ENCODE measurements around the gene DOCK2. TPM values are rescaled to one million over a fixed set of nuclear protein-coding genes. Genes with fewer than 3 reads are reported as not detected.

Gene DOCK2
- total RNA-seq, 1 experiment from 2014 or later: 0.20 TPM

DNA sequence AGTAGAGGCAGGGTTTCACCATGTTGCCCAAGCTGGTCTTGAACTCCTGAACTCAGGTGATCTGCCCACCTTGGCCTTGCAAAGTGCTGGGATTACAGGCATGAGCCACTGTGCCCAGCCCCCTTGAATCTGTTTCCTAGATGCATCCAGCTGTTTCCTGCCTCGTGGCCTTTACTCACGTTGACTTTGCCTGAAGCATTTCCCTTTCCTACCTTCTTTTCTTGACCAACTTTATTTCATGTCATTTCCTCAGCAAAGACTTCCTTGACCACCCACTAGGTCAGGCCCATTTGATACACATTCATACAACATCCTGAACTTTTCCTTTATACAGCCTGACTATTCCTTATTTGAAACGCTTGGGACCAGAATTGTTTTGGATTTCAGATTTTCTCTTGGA is 51.0 kb downstream of the DOCK2 start:
- H3K4me1 ChIP-seq: no peaks in the 10 kb centered on the region
- no peaks in the 10 kb centered on the region for H3K9me3 ChIP-seq (replicated peaks)
- no peak for DNase-seq
- no peaks in the 10 kb centered on the region for H3K36me3 ChIP-seq
- H3K27ac ChIP-seq: no peak overlapping the region
- no peak overlapping the region for H3K4me3 ChIP-seq
- H3K27me3 ChIP-seq: no peaks in the 10 kb centered on the region

GRCh38 chr5:169691471-169691870 is 54.4 kb downstream of the DOCK2 start:
- Histone ChIP-seq H3K9me3 (replicated peaks) (no peaks in the 10 kb centered on the region), H3K36me3 (no peaks in the 10 kb centered on the region), H3K27ac (no peak overlapping the region), H3K27me3 (no peaks in the 10 kb centered on the region), H3K4me1 (peaks cover 14% of the 10 kb centered on the region), H3K4me3 (no peak overlapping the region)
- DNase-seq: no peak

- H3K27me3 ChIP-seq: no peaks in the 10 kb centered on the region
- H3K4me1 ChIP-seq: peaks cover 36% of the 10 kb centered on the region
- no peak for DNase-seq
- no peak overlapping the region for H3K4me3 ChIP-seq
- H3K9me3 ChIP-seq (replicated peaks): no peaks in the 10 kb centered on the region
- H3K27ac ChIP-seq: no peak overlapping the region
- H3K36me3 ChIP-seq: no peaks in the 10 kb centered on the region
Measured at GRCh38 chr5:169694091-169694625, 57.1 kb downstream of the DOCK2 start.

- Histone ChIP-seq H3K36me3 (no peaks in the 10 kb centered on the region), H3K27me3 (no peaks in the 10 kb centered on the region), H3K27ac (peak overlapping the region; percentile 89), H3K9me3 (replicated peaks) (no peaks in the 10 kb centered on the region), H3K4me1 (peaks cover 36% of the 10 kb centered on the region), H3K4me3 (no peak overlapping the region)
- no peak for DNase-seq
Measured at GRCh38 chr5:169695025-169695625, 58.0 kb downstream of the DOCK2 start.

DNA sequence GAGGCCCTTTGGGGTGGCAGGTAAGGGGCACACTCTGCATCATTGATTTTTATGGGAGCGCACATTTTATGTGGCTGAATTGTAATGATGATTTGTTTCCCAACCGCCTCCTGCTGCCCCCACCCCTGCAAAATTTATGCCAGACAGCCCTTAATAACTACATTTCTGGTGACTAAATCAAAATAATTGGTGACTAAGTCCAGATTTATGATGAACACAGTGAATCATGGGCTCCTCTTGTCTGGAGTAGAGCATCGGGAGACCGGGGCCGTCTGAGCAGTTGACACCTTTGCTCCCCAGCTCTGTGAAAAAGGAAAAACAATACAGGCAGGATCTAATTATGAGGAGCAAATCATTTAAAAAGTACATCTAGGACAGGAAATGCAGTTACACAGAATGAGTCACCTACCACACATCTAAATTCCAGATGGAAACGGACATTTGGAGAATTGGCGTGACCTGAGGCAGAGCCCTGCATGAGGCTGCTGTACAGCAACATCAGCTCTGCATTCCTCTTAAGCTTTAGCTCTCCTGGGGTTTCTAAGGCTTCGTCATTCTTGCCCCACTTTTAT is 58.9 kb downstream of the DOCK2 start:
- peak overlapping the region; percentile 89 for H3K27ac ChIP-seq

DNA sequence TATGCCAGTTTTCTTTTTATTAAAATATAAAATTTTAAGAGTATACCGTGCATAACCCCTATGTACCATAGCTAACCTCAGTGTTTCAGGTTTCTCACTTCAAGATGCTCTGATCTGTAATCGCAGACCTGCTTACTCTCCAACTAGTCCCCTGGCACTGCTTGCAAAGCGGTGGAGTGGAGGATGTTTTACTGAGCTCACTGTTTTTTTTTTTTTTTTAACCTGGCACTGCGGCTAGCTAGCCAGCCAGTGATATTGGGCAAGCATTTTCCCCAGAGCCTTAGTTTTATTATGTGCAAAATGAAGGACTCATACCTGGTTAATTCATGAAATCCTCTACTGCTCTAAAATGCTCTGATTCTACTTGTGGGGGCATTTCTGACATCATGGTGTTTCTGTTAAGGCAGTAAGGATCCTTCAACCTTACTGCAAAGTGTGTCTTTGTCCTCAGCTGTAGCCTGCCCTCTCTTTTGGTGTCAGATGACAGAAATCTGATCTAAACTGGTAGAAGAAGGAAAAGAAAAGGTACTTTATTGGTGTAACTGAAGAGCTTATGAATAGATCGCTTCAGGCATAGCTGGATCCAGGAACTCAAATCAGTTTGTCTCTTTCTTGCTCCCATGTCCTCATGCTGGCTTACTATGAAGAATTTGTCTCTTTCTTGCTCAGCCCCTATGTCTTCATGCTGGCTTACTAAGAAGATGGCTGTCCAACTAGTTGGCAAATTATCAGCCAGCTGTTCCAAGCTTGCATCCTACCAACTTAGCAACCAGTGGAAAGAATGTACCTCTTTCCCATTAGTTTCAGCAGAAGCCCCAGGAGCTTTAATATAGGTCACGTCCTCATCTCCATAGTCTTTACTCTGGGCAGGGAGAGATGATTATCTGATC is 59.8 kb downstream of the DOCK2 start:
- peak overlapping the region; percentile 89 for H3K27ac ChIP-seq

More for the DNA sequence above, 58.9 kb downstream of the DOCK2 start:
- H3K9me3 ChIP-seq (replicated peaks): no peaks in the 10 kb centered on the region
- peak; percentile 76 to 79 for DNase-seq
- H3K4me3 ChIP-seq: no peak overlapping the region
- H3K36me3 ChIP-seq: no peaks in the 10 kb centered on the region
- peaks cover 36% of the 10 kb centered on the region for H3K4me1 ChIP-seq
- no peaks in the 10 kb centered on the region for H3K27me3 ChIP-seq

GRCh38 chr5:169697511-169697890 is 60.4 kb downstream of the DOCK2 start:
- Histone ChIP-seq H3K36me3 (no peaks in the 10 kb centered on the region), H3K4me3 (no peak overlapping the region), H3K9me3 (replicated peaks) (no peaks in the 10 kb centered on the region), H3K4me1 (peaks cover 36% of the 10 kb centered on the region), H3K27ac (peak overlapping the region; percentile 89), H3K27me3 (no peaks in the 10 kb centered on the region)
- DNase-seq: no peak

More for the DNA sequence above, 59.8 kb downstream of the DOCK2 start:
- Histone ChIP-seq H3K4me3 (no peak overlapping the region), H3K9me3 (replicated peaks) (no peaks in the 10 kb centered on the region), H3K4me1 (peaks cover 36% of the 10 kb centered on the region), H3K27me3 (no peaks in the 10 kb centered on the region), H3K36me3 (no peaks in the 10 kb centered on the region)
- DNase-seq: peak; percentile 44 to 70

DNA sequence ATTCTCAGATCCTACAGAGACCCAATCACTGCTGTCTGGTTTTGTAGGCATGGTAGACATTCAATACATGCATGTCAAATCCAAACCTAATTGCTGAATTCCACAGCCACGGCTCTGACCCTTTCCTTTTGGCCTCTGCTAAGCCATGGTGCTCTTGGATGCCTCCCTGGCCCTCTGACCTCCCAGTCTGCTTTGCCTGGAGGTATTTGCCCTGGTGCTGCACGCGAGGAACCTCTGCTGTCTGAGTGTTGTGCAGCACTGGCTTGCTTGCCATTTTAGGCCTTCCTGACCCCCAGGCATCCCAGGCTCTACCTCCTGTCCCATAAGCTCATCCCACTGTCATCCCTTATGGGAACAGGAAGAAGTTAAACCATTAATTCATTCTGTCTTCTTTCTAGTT is 60.9 kb downstream of the DOCK2 start:
- no peak overlapping the region for H3K4me3 ChIP-seq
- no peaks in the 10 kb centered on the region for H3K9me3 ChIP-seq (replicated peaks)
- no peak for DNase-seq
- peak overlapping the region; percentile 89 for H3K27ac ChIP-seq
- H3K36me3 ChIP-seq: no peaks in the 10 kb centered on the region
- peaks cover 39% of the 10 kb centered on the region for H3K4me1 ChIP-seq
- H3K27me3 ChIP-seq: no peaks in the 10 kb centered on the region

GRCh38 chr5:169700611-169701010 is 63.5 kb downstream of the DOCK2 start:
- H3K36me3 ChIP-seq: no peaks in the 10 kb centered on the region
- no peak overlapping the region for H3K4me3 ChIP-seq
- H3K27ac ChIP-seq: no peak overlapping the region
- no peaks in the 10 kb centered on the region for H3K27me3 ChIP-seq
- H3K9me3 ChIP-seq (replicated peaks): no peaks in the 10 kb centered on the region
- no peak for DNase-seq
- peaks cover 39% of the 10 kb centered on the region for H3K4me1 ChIP-seq

DNA sequence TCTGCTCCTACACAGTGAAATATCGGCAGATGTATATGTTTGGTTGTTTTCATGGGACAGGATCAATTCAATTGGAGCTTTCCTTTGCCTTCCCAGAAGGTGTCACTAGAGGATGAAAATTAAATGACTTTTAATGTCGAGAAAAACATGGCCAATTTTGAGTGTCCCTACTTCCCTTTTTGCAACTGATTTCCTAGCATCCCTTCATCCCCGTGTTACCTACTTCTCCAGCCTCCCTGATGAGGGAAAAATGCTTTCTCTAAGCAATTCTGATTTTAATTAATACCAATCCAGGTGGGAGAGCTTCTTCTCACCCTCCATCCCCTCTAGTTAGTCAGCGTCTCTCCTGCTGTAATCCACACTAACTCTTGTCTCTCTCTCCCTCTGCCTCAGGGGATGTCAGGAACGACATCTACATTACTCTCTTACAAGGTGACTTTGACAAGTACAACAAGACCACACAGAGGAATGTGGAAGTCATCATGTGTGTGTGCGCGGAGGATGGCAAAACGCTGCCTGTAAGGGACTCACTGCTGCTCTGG is 64.9 kb downstream of the DOCK2 start:
- Histone ChIP-seq H3K36me3 (no peaks in the 10 kb centered on the region), H3K4me1 (peaks cover 29% of the 10 kb centered on the region), H3K4me3 (no peak overlapping the region), H3K9me3 (replicated peaks) (no peaks in the 10 kb centered on the region), H3K27me3 (no peaks in the 10 kb centered on the region), H3K27ac (no peak overlapping the region)
- no peak for DNase-seq

DNA sequence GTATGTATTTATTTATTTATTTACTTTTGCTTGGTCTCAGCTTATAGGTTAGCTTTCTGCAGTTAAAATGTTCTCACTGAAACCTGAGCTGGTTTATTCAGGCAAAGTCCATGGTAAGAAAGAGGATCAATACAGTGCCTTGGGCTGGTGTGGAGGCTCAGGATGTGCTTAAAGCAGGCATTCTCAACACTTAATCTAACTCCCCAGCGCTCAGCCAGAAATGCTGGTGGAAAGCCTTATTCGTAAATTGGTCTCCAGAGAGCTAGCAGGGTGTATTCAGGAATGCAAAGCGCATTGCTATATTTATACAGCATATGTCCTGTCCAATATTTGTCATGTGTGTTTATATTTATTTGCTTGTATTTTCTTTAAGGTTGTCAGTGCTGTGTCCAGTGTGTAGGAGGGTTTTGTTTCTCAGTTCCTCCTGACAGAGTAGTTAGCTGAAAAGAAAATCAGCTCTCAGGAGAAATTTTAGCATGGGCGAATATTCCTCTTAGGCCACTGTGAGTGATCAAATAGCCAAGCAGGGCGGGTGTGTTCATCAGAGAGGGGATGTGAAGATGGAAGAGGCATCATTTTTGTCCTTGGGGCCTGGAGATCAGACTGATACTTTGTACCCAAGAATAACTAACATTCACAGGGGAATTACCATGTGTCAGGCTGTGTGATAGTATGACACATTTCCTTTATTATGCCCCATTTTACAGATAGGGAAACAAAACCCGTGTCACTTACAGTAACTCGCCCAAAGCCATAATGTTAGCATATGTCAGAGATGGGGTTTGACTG is 65.8 kb downstream of the DOCK2 start:
- no peak for DNase-seq
- H3K36me3 ChIP-seq: no peaks in the 10 kb centered on the region
- no peak overlapping the region for H3K27ac ChIP-seq
- no peaks in the 10 kb centered on the region for H3K9me3 ChIP-seq (replicated peaks)
- H3K27me3 ChIP-seq: no peaks in the 10 kb centered on the region
- peaks cover 24% of the 10 kb centered on the region for H3K4me1 ChIP-seq
- no peak overlapping the region for H3K4me3 ChIP-seq

GRCh38 chr5:169703813-169704212 is 66.7 kb downstream of the DOCK2 start:
- peaks cover 17% of the 10 kb centered on the region; the same call in 1 of the 2 replicates for H3K4me1 ChIP-seq
- no peak overlapping the region for H3K27ac ChIP-seq
- DNase-seq: no peak
- H3K27me3 ChIP-seq: no peaks in the 10 kb centered on the region
- H3K9me3 ChIP-seq (replicated peaks): no peaks in the 10 kb centered on the region
- H3K36me3 ChIP-seq: no peaks in the 10 kb centered on the region
- no peak overlapping the region for H3K4me3 ChIP-seq

- H3K4me3 ChIP-seq: no peak overlapping the region
- no peak overlapping the region for H3K27ac ChIP-seq
- H3K36me3 ChIP-seq: no peaks in the 10 kb centered on the region
- no peaks in the 10 kb centered on the region for H3K9me3 ChIP-seq (replicated peaks)
- peak; percentile 19 to 36 for DNase-seq
- H3K27me3 ChIP-seq: no peaks in the 10 kb centered on the region
- peaks cover 17% of the 10 kb centered on the region; the same call in 1 of the 2 replicates for H3K4me1 ChIP-seq
Measured at GRCh38 chr5:169705322-169705721, 68.2 kb downstream of the DOCK2 start.

GRCh38 chr5:169706071-169706470 is 69.0 kb downstream of the DOCK2 start:
- no peaks in the 10 kb centered on the region for H3K36me3 ChIP-seq
- peaks cover 17% of the 10 kb centered on the region; the same call in 1 of the 2 replicates for H3K4me1 ChIP-seq
- no peak overlapping the region for H3K27ac ChIP-seq
- H3K4me3 ChIP-seq: no peak overlapping the region
- no peaks in the 10 kb centered on the region for H3K27me3 ChIP-seq
- no peak for DNase-seq
- no peaks in the 10 kb centered on the region for H3K9me3 ChIP-seq (replicated peaks)

Data from SJCRH30 (cell line).